ENCODE results near the gene PLAC8L1.
"Not testable (repeated sequence)": the region's sequence is repeated elsewhere in the genome, so short reads cannot be mapped to it uniquely, and the experiment has no call there.

Gene PLAC8L1, protein sequence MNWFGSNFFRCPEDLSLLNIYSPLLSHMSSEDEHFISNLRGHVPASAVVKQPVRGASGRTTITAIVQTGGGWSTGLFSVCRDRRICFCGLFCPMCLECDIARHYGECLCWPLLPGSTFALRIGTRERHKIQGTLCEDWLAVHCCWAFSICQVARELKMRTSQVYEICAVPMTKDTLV

DNA sequence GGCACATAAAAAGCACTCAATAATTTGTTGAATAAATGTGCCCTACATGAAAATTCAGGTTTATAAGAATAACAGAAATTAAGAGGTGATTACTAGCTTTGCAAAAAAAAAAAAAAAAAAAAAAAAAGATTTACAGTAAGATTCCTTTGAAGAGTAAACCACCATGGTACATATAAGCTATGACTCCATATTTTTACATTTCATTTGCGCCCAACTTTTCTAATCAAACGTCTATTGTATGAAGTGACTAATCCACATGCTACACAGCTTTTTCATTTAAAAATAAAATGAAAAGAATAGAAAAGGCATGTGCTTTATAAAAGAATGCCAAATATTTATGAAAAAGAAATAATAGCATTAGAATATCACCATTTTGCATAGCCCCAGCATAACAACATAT is at the start of gene PLAC8L1:
TSS of gene PLAC8L1 (minus strand) at position 101 of the 400 bp plus-strand sequence. CDS start 1,266 bp downstream, outside the sequence.
- DNase-seq (ENCODE audit: low spot score) = no peak

DNA sequence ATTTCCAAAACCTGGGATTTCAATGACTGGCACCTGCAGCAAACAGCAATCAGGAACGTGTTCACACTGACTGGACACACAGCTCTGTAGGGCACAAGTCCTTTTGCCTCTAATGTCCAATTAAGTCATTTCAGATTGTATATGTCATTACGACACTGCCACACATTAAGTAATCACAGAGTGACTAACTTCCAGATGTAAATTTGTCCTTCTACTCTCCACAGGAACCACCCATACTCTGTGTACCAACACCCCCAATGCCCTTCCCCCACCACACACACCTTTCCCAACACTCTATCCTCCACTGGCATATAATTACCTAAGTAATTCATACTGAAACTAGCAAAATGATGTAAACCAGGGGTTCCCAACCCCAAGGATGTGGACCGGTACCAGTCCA is 46.6 kb upstream of the PLAC8L1 start:
- DNase-seq (ENCODE audit: low spot score) = no peak

DNA sequence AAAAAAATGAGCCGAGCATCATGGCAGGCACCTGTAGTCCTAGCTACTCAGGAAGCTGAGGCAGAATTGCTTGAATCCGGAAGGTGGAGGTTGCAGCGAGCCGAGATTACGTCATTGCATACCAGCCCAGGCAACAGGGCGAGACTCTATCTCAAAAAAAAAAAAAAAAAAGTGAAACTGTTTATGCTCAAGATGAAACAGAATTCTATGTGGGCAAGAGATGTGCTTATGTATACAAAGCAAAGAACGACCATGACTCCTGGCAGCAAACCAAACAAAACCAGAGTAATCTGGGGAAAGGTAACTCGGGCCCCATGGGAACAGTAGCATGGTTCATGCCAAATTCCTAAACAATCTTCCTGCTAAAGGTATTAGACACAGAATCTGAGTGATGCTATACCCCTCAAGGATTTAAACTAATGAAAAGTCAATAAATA is 32.6 kb upstream of the PLAC8L1 start:
- no peak for DNase-seq (ENCODE audit: low spot score)

DNA sequence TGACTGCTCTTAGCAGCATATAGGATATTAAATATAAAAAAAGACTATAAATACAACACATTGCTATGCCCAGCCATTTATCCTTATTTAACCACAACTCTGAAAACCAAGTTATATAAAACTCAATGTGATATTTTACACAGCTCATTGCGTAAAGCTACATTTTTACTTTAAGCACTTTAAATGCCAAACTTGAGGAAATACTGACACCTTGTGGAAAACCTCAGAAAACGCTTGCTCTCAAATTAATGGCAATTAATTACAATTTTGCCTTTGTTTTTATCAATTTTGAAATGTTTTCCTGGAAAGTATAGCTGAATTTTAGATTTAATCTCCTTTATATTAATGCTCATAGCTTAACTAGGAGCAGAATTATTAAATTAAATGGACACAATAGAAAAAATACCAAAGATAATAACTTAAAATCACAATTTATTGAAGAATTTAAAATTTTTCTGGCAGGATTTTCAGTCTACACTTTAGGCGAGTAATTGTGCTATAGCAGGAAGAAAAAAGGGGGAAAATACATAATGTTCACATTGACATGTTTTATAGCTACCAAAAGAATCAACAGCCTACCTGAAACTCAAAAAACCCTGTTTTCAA is 25.2 kb upstream of the PLAC8L1 start:
- DNase-seq (ENCODE audit: low spot score) = peak; percentile 58

DNA sequence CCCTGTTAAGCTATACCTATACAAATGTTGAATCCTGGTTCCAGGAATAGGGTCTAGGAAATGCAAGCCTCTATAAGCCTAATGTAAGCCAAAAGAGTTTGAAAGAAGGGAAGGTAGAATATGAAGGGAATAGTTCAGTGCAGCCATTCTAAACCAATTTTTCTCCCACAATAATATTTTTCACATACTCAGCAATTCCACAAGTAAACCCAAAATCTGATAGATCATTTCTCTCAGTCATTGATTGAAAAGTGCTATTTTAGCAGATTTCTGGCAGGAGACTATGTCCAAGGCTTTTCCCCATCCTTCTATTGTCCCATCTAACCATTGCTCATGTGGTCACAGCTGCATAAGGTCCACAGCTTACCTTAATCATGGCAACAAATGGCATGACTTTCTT is 20.7 kb upstream of the PLAC8L1 start:
- DNase-seq (ENCODE audit: low spot score) = no peak

DNA sequence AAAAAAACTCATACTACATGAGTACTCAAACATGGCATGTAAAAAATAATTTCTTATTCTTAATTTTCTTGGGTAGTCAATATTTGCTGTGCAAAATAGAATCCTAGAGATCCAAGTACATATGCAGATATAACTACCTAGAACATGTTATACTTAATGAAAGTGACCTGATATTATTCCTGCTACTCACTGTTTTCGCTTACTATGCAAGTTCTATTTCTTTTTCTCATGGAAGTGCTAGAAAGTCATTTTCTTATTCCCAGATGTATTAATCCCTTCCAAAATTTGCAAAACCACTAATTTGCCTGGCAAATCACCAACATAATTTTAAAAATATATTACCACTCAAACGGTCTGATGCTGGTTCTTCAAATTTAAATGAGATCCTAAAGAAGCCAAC is 19.2 kb upstream of the PLAC8L1 start:
- no peak for DNase-seq (ENCODE audit: low spot score)

DNA sequence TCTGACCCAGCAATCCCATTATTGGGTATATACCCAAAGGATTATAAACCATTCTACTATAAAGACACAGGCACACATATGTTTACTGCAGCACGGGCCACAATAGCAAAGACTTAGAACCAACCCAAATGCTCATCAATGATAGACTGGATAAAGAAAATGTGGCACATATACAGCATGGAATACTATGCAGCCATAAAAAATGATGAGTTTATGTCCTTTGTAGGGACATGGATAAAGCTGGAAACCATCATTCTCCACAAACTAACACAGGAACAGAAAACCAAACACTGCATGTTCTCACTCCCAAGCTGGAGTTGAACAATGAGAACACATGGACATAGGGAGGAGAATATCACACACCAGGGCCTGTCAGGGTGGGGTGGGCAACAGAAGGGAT is 16.1 kb upstream of the PLAC8L1 start:
- DNase-seq (ENCODE audit: low spot score) = not testable (repeated sequence)

DNA sequence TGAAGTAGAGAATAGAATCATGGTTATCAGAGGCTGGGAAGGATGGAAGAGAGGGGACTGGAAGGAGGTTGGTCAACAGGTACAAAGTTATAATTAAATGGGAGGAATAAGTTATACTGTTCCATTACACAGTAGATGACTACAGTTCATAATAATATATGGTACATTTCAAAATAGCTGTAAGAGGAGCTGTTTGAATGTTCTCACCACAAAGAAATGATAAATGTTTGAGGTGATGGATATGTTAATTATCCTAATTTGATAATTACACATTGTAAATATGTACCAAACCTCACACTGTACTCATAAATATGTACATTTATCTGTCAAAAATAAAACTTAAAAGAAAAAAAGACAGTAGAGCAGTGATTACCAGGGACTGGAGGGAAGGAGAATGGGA is 12.9 kb upstream of the PLAC8L1 start:
- DNase-seq (ENCODE audit: low spot score) = no peak

DNA sequence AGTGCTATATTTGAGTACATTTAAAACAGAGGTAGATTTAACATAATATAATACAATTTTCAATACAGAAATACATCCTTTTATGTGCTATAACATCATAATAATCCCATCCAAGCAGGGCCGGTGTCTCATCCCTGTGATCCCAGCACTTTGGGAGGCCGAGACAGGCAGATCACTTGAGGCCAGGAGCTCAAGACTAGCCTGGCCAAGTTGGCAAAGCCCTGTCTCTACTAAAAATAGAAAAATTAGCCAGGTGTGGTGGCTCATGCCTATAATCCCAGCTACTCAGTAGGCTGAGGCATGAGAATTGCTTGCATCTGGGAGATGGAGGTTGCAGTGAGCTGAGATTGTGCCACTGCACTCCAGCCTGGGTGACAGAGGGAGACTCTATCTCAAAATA is 11.8 kb upstream of the PLAC8L1 start:
- DNase-seq (ENCODE audit: low spot score) = not testable (repeated sequence)

DNA sequence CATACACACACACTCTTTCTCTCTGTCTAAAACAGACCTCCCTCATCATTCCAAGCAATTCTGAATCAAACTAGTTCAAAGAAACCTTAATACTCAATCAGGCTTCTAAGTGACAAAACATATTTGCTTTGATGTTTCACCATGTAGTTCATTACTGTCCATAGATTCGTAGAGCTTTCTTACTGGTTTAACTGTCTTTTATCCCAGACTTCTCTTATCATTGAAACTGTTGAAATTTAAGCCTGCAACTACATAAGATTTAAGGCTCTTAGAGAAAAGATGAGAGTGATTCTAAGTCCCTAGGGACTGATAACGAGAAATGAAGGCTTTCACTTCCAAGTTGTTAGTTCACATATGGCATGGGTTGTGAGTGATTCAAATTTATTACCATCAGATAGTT is 11.0 kb upstream of the PLAC8L1 start:
- DNase-seq (ENCODE audit: low spot score) = no peak

DNA sequence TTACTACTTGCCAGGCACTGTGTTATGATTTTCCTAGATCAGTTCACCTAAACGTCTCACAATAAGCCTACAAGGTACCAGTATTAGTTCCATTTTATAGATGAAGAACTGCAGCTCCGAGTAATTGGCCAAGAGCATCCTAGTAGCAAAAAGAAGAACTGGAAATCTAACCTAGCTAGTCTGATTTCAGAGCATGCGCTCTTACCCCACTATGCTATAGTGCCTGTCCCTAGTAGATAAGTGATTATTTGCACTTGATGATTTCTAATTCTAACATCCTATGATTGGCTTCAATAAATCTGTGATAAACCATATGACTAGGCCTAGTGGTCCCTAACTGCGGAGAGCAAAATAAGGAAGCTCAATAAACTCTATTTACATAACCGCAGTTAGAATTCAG is 7.1 kb upstream of the PLAC8L1 start:
- DNase-seq (ENCODE audit: low spot score) = no peak

DNA sequence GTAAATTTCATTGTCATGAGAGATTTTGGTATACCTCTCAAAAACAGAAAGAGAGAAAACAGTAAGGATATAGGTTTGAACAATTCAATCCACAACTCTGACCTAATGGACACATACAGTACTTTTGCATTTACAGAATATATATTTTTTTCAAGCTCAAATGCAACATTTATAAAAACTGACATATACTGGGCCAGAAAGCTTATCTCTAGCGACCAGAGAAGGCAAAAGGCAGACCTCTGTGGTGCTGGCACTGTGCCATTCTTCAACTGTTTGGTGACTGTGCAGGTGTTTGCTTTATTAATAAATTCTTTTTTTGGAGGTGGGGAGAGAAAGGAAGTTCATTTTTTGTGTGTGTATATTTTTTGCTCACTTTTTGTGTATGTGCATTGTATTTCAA is 6.0 kb upstream of the PLAC8L1 start:
- DNase-seq (ENCODE audit: low spot score) = no peak

DNA sequence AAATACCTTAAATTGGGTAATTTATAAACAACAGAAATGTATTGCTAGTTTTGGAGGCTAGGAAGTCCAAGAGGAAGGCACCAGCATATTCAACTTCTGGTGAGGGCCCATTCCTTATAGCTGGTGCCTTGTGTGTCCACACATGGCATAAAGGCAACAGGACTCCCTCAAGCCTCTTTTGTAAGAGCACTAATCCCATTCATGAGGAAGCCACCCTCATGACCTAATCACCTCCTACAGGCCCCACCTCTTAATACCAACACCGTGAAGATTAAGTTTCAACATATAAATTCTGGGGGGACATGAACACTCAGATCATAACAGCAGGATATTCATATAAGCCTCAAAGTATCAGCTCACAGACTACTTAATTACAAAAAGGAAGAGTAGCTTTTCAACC is 4.0 kb upstream of the PLAC8L1 start:
- DNase-seq (ENCODE audit: low spot score) = no peak

DNA sequence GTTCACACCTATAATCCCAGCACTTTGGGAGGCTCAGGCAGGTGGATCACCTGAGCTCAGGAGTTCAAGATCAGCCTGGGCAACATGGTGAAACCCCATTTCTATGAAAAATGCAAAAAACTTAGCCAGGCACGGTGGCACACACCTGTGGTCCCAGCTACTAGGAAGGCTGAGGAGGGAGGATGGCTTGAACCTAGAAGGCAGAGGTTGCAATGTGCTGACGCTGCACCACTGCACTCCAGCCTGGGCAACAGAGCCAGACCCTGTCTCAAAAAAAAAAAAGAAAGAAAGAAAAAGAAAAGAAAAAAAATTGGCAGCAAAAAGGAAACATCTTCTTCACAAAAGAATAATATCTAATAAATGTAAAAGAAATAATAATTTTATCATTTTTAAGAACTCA is 3.5 kb upstream of the PLAC8L1 start:
- not testable (repeated sequence) for DNase-seq (ENCODE audit: low spot score)

DNA sequence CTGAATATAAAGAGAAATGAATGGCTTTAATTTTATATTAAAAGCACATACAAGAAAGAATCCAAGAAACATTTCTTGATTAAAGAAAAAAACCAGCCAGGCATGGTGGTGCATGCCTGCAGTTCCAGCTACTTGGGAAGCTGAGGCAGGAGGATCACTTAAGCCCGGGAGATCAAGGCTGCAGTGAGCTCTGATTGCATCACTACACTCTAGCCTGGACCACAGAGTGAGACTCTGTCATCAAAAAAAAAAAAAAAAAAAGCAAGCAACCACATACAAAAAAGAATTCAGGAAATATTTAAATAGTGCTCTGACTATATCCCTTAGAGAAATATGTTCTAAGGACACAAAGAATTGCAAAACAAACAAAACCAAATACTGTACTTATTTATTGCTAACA is 2.5 kb upstream of the PLAC8L1 start:
- no peak for DNase-seq (ENCODE audit: low spot score)

DNA sequence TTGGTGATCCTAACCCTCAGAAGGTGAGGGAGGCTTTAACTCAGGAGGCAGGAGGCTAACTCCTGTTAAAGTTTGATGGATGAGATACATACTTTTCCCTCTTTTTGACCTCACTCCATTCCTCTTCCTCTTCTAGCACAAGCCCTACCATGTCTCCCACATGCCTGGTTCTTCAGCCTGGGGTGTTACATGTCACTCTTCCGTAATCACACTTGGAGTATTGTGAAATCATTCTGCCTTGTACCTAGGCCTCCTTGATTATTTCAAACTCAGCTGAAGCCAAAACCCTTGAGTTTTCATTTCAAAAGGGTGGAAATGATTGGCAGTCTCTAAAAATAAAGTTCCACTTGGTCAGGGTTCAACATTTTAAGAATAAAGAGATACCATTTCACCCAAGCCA is 1.8 kb downstream of the PLAC8L1 start:
- DNase-seq (ENCODE audit: low spot score) = no peak

DNA sequence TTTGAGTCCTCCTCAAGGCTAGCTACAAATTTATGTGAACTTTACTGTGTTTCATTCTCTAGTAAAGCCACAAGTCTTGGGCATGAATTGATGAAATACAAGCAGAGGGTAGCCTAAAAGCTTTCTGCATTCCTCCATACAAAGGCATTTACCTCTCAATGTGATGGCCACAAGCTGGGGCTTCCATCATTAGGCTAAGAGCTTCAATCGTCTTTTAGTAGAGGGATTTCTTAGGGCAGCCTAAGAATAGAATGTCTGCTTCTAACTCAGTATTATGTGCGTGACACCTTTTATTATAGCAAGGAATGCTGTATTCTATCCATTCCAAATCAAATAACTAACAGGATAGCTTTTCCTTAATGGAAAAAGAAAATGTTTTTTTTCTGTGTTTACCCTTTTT is 3.7 kb downstream of the PLAC8L1 start:
- no peak for DNase-seq (ENCODE audit: low spot score)

DNA sequence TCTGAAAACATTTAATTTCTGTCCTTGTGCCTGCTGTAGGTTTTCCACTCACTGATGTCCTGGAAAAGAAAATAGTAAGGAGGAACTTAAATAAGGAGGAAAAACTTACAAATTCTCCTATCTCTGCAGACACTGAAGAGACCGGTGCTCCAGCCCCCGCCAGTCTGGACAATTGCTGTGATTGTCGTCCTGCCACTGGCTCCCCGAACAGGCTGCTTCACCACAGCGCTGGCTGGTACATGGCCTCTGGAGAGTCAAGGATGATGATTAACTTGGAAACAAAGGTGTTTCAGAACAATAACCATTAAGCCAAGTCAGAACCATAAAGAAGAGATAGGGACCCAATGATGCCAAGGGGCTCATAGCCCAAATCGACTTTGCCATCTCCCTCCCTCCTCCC is 7.3 kb downstream of the PLAC8L1 start:
- no peak for DNase-seq (ENCODE audit: low spot score)

DNA sequence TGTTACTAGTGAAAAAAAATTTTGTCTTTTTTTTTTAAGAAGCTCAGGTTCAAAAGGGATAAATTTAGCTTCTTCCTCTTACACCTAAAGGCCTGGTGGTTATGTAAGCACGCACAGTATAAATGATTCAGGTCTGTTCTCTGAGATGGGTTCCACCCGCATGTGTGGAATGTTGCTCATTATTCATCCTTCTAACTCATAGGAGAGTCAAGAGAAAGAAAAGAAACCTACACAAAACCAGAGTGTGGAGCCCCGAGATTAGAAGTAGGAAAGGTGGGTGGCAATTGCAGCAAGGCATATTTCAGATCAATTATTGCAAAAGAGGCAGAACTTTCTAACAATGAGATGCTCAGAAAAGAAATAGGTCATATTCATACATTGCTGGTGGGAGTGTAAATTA is 13.5 kb downstream of the PLAC8L1 start:
- DNase-seq (ENCODE audit: low spot score) = peak; percentile 86

DNA sequence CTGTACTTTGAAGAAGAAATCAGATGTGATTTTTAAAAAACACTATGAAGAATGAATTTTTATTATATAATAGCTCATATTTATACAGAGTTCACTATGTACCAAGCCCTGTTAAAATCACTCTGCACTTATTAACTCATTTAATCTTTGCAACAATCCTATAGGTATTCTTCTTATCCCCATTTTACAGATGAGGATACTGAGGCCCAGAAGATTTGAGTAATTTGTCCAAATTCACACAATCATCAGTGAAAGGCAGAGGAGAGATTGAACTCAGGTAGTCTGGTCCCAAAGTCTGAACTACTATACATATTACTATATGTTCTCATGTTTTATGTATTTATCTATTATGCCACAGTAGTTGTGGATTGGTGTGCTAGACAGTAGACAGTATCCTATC is 16.1 kb downstream of the PLAC8L1 start:
- DNase-seq (ENCODE audit: low spot score) = no peak

DNA sequence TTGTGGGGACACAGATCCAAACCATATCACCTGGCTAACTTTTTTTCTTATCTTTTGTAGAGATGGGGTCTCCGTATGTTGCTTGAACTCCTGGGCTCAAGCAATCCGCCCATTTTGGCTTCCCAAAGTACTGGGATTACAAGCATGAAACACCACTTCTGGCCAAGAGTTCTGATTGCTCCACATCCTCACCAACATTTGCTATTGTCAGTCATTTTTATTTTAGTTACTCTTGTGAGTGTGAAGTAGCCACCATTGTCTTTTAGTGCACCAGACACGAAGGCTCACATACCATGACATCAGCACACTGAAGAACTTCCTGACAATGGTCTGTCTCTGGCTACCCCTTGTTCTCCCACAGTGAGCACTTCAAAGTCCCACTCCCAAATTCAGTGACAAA is 17.3 kb downstream of the PLAC8L1 start:
- DNase-seq (ENCODE audit: low spot score) = no peak

DNA sequence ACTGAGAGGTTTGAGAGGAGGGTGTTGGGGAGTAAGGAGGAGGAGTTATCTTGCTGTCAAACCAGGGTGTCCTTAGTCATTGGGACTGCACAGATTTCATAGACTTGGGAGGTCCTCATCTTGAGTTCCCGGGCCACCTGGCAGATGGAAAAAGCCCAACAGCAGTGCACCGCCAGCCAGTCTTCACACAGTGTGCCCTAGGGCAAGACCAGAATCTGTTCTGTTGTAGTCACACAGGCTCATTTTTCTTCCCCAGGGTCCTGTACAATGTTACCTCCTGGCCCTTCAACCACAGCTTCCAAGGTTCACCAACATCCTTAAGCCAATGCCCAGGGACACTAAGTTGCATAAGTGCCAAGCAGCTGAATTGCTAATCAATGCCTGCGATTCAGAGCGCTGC is 21.0 kb downstream of the PLAC8L1 start:
- DNase-seq (ENCODE audit: low spot score) = no peak

DNA sequence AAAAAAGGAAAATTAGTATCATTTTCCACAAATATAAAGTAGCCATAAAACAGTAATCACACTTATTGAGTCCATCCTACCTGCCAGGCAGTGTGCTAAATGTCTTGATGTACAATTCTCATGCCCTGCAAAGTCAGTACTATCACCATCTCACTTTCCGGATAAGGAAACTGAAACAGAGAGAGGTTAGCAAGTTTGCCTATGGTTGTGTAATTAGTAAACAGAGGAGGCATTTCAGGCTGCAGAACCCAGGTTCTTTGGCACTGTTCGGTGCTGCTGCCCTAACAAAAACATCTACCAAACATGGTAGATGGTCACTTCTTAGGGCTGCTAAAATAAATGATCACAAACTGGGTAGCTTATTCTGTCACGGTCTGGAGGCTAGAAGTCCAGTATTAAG is 22.6 kb downstream of the PLAC8L1 start:
- DNase-seq (ENCODE audit: low spot score) = no peak

DNA sequence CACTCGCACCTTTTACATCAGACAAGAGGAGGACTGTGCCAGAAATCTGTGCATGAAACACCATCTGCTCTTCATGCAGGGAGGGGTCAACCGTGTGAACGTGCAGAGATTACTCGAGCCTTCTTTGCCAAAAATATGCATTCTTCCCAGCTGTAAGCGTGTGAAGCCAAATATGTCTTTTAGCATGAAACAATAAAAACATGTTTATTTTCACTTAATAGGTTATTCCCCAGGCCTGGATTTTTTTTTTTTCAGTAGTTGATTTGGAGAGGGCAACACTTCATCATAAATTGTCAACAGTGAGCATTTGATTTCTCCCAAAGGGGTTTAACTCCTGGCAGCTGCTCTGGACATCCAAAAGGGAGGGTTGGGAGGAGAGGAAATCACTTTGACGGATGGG is 23.8 kb downstream of the PLAC8L1 start:
- DNase-seq (ENCODE audit: low spot score) = no peak

All from putamen (tissue), 1 donor.